ENCODE results near the gene OR2S2. TPM values are rescaled to one million over a fixed set of nuclear protein-coding genes. Genes with fewer than 3 reads are reported as not detected.
"Not testable (repeated sequence)": the region's sequence is repeated elsewhere in the genome, so short reads cannot be mapped to it uniquely, and the experiment has no call there.

OR2S2 gene
- total and polyA plus RNA-seq, 2 donors (not counting 3 experiments of a cell fraction or from before 2014, with no cell fraction given) = not detected

DNA sequence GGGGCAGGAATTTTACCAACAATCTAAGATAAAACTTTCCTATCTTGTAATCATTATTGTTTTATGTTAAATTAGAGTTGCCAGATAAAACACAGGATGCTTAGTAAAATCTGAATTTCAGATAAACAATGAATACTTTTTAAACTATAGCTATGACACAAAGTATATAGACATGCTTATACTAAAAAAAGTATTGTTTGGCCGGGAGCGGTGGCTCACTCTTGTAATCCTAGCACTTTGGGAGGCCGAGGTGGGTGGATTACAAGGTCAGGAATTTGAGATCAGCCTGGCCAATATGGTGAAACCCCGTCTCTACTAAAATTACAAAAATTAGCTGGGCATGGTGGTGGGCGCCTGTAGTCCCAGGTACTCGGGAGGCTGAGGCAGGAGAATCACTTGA lies 23.9 kb downstream of the OR2S2 start:
- H2AFZ ChIP-seq (ENCODE audit: low read depth, low read length); BruUV-seq (replicated peaks); H3K9me1 ChIP-seq (replicated peaks; ENCODE audit: control insufficient read depth, extremely low read depth, insufficient read depth, low read length); H3K79me2 ChIP-seq (ENCODE audit: control insufficient read depth, insufficient read depth, low read length); H3K27me3 ChIP-seq (ENCODE audit: control insufficient read depth in 2 of 2, insufficient read depth in 2 of 2, low read length in 2 of 2); H3K27ac ChIP-seq (ENCODE audit: insufficient read depth, low read depth, low read length); FAIRE-seq; H3K36me3 ChIP-seq (ENCODE audit: control insufficient read depth in 2 of 2, extremely low read depth in 1 of 2, insufficient read depth in 2 of 2, low read length in 2 of 2); H3K9me3 ChIP-seq (replicated peaks; ENCODE audit: control insufficient read depth, insufficient read depth, low read length); DNase-seq (ENCODE audit: low read depth, low spot score); dilution Hi-C loops (cut with MboI; ENCODE audit: extremely low pct_ligation_motif_present, low sequenced_read_pairs); H4K20me1 ChIP-seq (replicated peaks; ENCODE audit: control insufficient read depth, extremely low read depth, insufficient read depth, low read length); H3K9ac ChIP-seq (replicated peaks; ENCODE audit: extremely low read depth, insufficient read depth, low read length); H3K4me3 ChIP-seq (replicated peaks in 1 of 3; ENCODE audit: insufficient read depth in 1 of 3, low read depth in 1 of 3, low read length in 3 of 3); H3K4me1 ChIP-seq (ENCODE audit: control insufficient read depth, extremely low read depth, insufficient read depth, low read length); intact Hi-C loops (cut with micrococcal nuclease); H3K4me2 ChIP-seq (ENCODE audit: insufficient read depth, low read length); POLR2A ChIA-PET: not testable (repeated sequence)
- CTCF ChIA-PET = interaction anchor here (1.4 kb wide), 1 partner anchor 12 kb away, joined by 5 read pairs; no protein-coding TSS in a partner anchor

GRCh38 chr9:35933550-35934067 lies 24.3 kb downstream of the OR2S2 start:
- no peaks in the 10 kb centered on the region for H3K36me3 ChIP-seq (ENCODE audit: control insufficient read depth in 2 of 2, extremely low read depth in 1 of 2, insufficient read depth in 2 of 2, low read length in 2 of 2)
- BruUV-seq (replicated peaks) = no TSS peak
- FAIRE-seq = no peak
- no peak overlapping the region for H2AFZ ChIP-seq (ENCODE audit: low read depth, low read length)
- no peaks in the 10 kb centered on the region for H3K9me3 ChIP-seq (replicated peaks; ENCODE audit: control insufficient read depth, insufficient read depth, low read length)
- dilution Hi-C loops (cut with MboI; ENCODE audit: extremely low pct_ligation_motif_present, low sequenced_read_pairs) = no loop called here
- no peaks in the 10 kb centered on the region for H4K20me1 ChIP-seq (replicated peaks; ENCODE audit: control insufficient read depth, extremely low read depth, insufficient read depth, low read length)
- ChIA-PET POLR2A (no interaction called here), CTCF (interaction anchor here (1.4 kb wide), 1 partner anchor 12 kb away, joined by 5 read pairs; no protein-coding TSS in a partner anchor)
- intact Hi-C loops (cut with micrococcal nuclease) = no loop called here
- no peaks in the 10 kb centered on the region for H3K27me3 ChIP-seq (ENCODE audit: control insufficient read depth in 2 of 2, insufficient read depth in 2 of 2, low read length in 2 of 2)
- peaks cover 9% of the 10 kb centered on the region for H3K4me1 ChIP-seq (ENCODE audit: control insufficient read depth, extremely low read depth, insufficient read depth, low read length)
- no peak overlapping the region for H3K27ac ChIP-seq (ENCODE audit: insufficient read depth, low read depth, low read length)
- TF ChIP-seq EZH2 (IDR thresholded peaks at IDR 0.05; ENCODE audit: borderline replicate concordance, low read depth, low read length, severe bottlenecking) = no peak
- TF ChIP-seq MYC (IDR thresholded peaks at IDR 0.05; ENCODE audit: low read depth, low read length) = no peak
- no peak for TF ChIP-seq JUN (IDR thresholded peaks at IDR 0.05; ENCODE audit: borderline replicate concordance, insufficient read depth, insufficient read length, low read depth)
- TF ChIP-seq FOS (IDR thresholded peaks at IDR 0.05; ENCODE audit: borderline replicate concordance, insufficient read depth, low read length) = no peak
- no peak for TF ChIP-seq CTCF (IDR thresholded peaks at IDR 0.05; ENCODE audit: extremely low read depth in 1 of 2, insufficient read depth in 1 of 2, low read depth in 1 of 2, low read length in 2 of 2)
- DNase-seq (ENCODE audit: low read depth, low spot score) = no peak
- no peaks in the 10 kb centered on the region for H3K9me1 ChIP-seq (replicated peaks; ENCODE audit: control insufficient read depth, extremely low read depth, insufficient read depth, low read length)
- H3K4me3 ChIP-seq (replicated peaks in 1 of 3; ENCODE audit: insufficient read depth in 1 of 3, low read depth in 1 of 3, low read length in 3 of 3) = no peak overlapping the region
- no peaks in the 10 kb centered on the region for H3K79me2 ChIP-seq (ENCODE audit: control insufficient read depth, insufficient read depth, low read length)
- no peak overlapping the region for H3K4me2 ChIP-seq (ENCODE audit: insufficient read depth, low read length)
- no peak overlapping the region for H3K9ac ChIP-seq (replicated peaks; ENCODE audit: extremely low read depth, insufficient read depth, low read length)

Data from endothelial cell of umbilical vein (primary cell).